RKO (cell line): ENCODE data around the gene TCEAL1.
"Not testable (repeated sequence)": the region's sequence is repeated elsewhere in the genome, so short reads cannot be mapped to it uniquely, and the experiment has no call there.

ENCODE experiments used
- DNase-seq: peaks from one replicate; pipeline ENCODE4 v3.0.0-alpha.2; 2016; ENCODE audit warnings: low spot score

The TCEAL1 gene

GRCh38 chrX:103635436-103635835 lies 6.7 kb downstream of the TCEAL1 start:
- DNase-seq: no peak

DNA sequence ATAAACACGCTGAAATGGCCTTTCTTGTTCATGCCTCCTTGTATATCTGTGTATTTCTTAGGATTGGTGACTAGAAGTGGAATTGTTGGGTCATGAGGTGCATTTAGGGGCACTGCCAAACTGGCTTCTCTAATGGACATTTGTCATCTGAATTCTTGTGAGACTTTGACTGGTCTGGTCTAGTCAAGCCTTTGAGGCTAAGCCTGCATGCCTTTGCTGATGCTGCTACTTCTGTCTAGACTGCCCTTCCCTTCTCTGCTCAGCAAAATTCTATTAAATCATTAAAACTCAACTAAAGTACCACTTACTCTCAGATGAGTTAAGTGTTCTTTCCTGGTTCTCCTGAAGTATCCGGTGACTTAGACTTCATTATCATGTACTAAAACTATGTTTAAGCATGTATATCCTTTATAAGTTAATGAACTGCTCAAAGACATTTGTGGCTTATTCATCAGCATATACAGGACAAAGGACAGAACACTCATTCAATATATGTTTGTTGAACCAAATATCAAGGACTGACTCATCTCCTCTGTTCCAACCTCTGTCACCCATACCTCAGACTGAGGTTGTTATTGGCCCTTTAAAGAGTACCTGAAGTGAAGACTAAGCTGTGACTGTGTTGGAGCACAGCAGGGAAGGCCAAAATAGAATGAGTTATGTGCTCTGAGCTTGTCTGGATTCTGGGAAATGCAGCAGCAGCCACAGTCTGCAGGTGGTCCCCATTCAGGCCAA lies 9.0 kb downstream of the TCEAL1 start:
- peak; percentile 6 for DNase-seq

DNA sequence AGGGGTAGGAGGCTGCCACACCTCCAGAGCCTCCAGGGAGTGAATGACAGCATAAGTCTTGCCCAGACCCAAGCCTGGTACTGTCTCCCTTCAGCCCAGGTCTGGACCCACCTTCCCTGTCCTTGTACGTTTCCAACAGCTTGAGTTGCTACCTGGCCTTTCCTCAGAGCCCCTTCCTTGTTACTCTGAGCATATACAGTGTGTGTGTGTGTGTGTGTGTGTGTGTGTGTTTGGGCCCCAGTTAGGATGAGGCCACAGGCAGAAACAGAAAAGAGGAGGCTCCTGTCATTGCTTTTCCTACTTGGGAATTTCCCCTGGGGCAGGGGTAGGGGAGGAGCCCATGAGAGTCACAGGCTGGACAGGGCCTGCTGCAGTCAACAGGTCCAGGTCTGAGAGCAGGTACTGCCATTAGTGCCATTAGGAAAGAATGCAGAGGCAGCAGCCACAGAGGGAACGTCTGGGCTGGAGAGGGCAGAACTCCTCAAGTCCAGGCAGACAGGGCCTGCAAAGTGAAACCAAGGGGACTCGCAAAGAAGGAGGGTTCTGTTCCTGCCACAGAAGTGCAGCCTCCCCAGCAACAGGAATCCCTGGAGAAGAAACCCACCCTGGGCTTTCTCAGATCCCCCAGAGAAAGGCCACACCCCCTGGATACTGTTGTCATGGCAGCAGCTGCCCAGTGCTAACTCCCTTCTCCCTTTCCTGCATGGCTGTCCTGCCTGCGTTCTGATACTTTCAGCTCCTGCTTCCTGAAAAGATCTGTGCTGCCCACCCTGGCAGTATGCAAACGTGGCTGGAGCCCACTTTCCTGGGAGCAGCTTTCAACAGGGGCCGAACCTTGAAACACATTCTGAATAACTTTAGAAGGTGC lies 9.9 kb downstream of the TCEAL1 start:
- DNase-seq: not testable (repeated sequence)

DNA sequence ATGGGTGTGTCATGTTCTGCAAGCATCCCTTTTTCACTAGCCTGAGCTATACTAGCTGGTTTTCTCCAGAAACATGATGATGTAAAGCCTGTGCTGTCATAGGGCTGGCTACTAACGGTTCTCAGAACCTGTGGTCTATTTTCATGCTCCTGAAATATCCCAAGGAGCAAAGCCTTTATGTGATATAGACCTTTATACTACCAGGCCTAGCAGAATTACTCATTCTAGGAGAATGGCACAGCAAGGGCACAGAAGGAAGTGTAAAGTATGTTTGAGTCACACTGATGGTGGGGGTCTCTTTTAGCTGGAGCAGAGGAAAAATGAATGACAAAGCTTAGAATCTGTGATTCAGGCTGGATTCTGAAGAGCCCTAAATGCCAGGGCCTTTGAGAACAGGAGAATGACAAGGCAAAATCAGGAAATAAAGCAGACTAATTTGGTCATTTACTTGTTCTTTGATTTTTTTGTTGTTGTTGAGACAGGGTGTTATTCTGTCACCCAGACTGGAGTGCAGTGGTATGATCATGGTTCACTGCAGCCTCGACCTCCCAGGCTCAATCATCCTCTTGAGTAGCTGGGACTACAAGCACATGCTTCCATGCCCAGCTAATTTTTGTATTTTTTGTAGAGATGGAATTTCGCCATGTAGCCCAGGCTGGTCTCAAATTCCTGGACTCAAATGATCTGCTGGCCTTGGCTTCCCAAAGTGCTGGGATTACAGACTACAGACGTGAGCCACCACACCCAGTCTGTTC lies 11.8 kb downstream of the TCEAL1 start:
- no peak for DNase-seq

GRCh38 chrX:103644125-103644524 lies 15.3 kb downstream of the TCEAL1 start:
- no peak for DNase-seq

- DNase-seq: no peak
Observed at GRCh38 chrX:103647630-103648029, 18.9 kb downstream of the TCEAL1 start.

- DNase-seq: no peak
Observed at GRCh38 chrX:103651151-103651773, 22.5 kb downstream of the TCEAL1 start.

DNA sequence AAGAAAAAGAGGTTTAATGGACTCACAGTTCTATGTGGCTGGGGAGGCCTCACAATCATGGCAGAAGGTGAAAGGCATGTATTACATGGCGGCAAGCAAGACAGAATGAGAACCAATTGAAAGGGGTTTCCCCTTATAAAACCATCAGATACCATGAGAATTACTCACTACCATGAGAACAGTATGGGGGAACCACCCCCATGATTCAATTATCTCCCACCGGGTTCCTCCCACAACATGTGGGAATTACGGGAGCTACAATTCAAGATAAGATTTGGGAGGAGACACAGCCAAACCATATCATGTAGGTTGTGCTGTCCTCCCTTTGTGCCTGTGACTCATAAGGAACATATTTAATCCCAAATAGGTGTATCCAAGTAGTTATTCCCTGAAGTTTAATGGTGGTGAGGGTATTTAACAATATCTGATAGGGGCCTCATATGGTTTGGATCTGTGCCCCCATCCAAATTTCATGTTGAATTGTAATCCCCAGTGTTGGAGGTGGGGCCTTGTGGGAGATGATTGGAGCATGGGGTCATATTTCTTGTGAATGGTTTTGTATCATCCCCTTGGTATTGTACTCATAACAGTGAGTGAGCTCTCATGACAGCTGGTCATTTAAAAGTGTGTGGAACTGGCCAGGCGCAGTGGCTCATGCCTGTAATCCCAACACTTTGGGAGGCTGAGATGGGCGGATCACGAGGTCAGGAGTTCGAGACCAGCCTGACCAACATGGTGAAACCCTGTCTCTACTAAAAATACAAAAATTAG lies 26.6 kb downstream of the TCEAL1 start:
- DNase-seq: not testable (repeated sequence)

GRCh38 chrX:103656617-103657016 lies 27.8 kb downstream of the TCEAL1 start:
- peak; percentile 82 for DNase-seq

- not testable (repeated sequence) for DNase-seq
Observed at GRCh38 chrX:103657066-103657465, 28.3 kb downstream of the TCEAL1 start.

DNA sequence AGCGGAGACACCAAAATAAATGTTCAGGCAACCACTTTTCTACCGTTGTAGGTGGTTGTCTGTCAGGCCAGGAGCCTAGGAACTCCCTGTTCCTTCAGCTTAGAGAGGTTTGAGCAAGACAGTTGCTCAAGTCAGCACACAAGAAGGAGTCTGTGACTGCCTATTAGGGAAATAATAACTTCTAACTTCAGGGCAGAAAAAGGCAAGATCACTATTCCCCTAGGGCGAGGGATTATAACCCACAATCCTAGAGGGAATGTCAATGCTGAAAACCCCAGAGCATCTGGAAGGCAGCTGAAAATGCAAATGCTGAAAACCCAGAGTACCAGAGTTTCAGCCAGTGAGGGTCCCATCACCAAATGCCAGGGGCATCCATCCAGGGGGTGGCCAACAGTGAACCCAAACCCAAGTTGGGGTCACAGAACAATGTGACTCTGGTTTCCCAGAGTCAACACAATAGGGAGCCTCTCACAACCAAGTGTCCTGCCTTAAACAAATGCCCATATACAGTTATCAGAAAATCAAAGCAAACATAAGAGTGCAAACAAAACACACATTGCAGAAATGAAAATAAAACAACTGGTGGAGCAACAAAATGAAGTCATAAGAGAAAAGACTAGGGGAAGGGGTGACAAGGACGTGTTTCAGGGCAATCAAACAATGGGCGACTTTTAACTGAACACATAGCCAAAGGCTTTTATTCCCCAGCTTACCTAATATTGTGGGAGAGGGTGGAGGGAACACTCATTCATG lies 30.1 kb downstream of the TCEAL1 start:
- no peak for DNase-seq

DNA sequence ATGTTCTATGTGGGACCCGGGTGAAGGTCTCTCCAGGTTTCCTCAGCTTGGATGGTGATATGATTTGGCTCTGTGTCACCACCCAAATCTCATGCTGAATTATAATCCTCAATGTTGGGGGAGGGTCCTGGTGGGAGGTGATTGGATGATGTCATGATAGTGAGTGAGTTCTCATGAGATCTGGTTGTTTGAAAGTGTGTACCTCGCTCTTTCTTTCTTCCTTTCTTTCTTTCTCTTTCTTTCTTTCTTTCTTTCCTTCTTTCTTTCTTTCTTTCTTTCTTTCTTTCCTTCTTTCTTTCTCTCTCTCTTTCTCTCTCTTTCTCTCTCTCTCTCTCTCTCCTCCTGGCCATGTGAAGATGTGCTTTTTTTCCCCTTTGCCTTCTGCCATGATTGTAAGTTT lies 30.7 kb downstream of the TCEAL1 start:
- not testable (repeated sequence) for DNase-seq

GRCh38 chrX:103663981-103664762 lies 35.4 kb downstream of the TCEAL1 start:
- DNase-seq: no peak

DNA sequence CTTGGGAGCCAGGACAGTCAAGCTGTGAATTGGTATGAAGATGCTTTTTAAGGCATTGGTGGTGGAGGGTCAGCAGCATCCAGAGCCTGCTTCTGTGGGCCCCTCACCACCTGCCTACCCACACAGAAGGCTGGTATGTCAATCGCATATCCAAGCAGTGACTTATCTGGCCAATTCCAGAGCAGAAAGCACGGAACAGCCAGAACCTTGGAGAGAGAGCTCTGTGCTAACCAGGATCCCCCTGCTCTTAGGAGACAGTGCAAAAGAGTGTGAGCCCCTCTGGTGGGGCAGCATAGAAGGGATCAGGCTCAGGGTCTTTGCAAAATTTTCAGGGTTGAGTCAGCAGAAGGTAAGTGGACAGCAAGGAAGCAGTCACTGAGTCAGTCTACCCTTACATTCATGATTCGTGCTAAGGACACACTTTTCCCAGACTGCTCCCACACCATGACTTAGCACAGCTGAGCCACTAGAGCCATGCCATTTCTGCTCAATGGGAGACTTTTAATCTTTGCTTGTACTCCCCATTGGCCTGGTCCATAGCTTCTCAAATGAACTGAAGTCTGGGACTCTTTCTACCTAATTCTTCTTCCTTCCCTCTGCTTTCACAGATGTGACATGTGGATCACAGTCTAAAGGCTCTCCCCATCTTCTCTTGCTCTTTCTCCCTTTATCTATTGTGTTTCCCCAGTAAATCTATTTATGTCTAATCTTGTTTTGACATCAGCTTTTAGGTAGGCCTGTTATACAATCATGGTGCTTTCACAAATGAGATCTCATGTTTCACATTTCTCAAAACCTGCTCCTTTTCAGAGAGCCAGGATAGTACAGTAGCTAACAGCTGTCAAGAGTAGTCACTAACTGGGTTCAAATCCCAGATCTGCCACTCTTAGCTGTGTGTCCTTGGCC lies 37.7 kb downstream of the TCEAL1 start:
- DNase-seq: peak; percentile 21

- no peak for DNase-seq
Observed at GRCh38 chrX:103669745-103670144, 41.0 kb downstream of the TCEAL1 start.

- no peak for DNase-seq
Observed at GRCh38 chrX:103674531-103675454, 46.0 kb downstream of the TCEAL1 start.

- no peak for DNase-seq
Observed at GRCh38 chrX:103678199-103678993, 49.6 kb downstream of the TCEAL1 start.
